Neural crest cell (in vitro differentiated cells): Measurements from ENCODE around the gene CRHBP. TPM values are rescaled to one million over a fixed set of nuclear protein-coding genes. Genes with fewer than 3 reads are reported as not detected.

ENCODE experiments used
- DNase-seq: peaks from one replicate; pipeline ENCODE4 v3.0.0; 2021; ENCODE audit warnings: low read depth, mixed read lengths, low spot score
- H3K27ac Mint-ChIP-seq: one replicate; pipeline ENCODE4 v1.8.0; 2021; ENCODE audit warnings: mild to moderate bottlenecking, mixed read lengths; ENCODE audit not compliant: unreplicated experiment
- H3K27me3 Mint-ChIP-seq: 2 replicates; pipeline ENCODE4 v1.8.0; 2021; ENCODE audit warnings: low read depth, mild to moderate bottlenecking, mixed read lengths
- H3K36me3 Mint-ChIP-seq: 2 replicates; pipeline ENCODE4 v1.8.0; 2021; ENCODE audit warnings: low read depth, mild to moderate bottlenecking, mixed read lengths
- H3K4me1 Mint-ChIP-seq: 2 replicates; pipeline ENCODE4 v1.8.0; 2021; ENCODE audit warnings: mixed read lengths
- H3K4me3 Mint-ChIP-seq: one replicate; pipeline ENCODE4 v1.8.0; 2021; ENCODE audit warnings: mild to moderate bottlenecking, mixed read lengths
- H3K9me3 Mint-ChIP-seq: 2 replicates; pipeline ENCODE4 v1.8.0; 2021; ENCODE audit warnings: mixed read lengths
- CTCF ChIP-seq: fragments of 200-600 bp; sonication (generic); conservative IDR thresholded peaks from 2 replicates; pipeline ENCODE4 v1.5.0; 2021; ENCODE audit warnings: antibody characterized with exemption, mild to moderate bottlenecking
- total RNA-seq: library from RNA; stranded (reverse); gene quantifications from 2 replicates; pipeline ENCODE4 v1.2.1, GENCODE V29; 2021

The CRHBP gene
- total RNA-seq, 1 donor from 2014 or later, result 0.21 TPM

DNA sequence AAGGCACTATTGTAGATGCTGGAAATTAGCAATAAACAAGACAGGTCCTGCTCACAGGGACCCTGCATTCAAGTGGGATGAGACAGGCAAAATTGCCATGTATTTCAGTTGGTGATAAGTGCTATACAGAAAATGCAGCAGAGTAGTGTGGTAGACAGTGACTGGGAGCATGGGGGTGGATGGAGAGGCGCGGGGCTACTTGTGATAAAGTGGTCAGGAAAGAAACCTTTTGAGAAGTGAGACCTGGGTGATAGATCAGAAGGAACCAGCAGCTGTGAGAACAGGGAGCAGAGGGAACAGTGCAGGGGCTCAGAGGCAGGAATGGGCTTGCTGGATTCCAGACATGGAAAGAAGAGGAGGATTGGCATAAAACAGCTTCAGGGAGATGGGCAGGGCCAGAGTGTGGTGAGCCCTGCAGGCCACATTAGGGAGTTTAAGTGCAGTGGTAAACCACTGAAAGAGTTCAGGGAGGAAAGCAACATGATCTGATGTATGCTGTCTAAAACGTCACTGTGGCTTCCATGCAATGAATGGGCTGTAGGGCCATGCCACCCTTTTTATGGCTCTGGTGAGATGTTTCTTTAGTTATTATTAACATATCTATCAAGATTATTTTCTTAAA, 7.3 kb downstream of the CRHBP start:
- Mint-ChIP-seq H3K27ac (no peak overlapping the region), H3K9me3 (no peaks in the 10 kb centered on the region), H3K27me3 (peaks cover 30% of the 10 kb centered on the region), H3K4me3 (no peak overlapping the region), H3K4me1 (no peaks in the 10 kb centered on the region), H3K36me3 (no peaks in the 10 kb centered on the region)
- DNase-seq, result no peak
- no peak for TF ChIP-seq CTCF

- Mint-ChIP-seq H3K27ac (no peak overlapping the region), H3K4me1 (no peaks in the 10 kb centered on the region), H3K27me3 (peaks cover 11% of the 10 kb centered on the region), H3K36me3 (no peaks in the 10 kb centered on the region), H3K4me3 (no peak overlapping the region), H3K9me3 (no peaks in the 10 kb centered on the region)
- DNase-seq, result no peak
- no peak for TF ChIP-seq CTCF
These were observed 11.2 kb downstream of the CRHBP start for GRCh38 chr5:76964060-76964459.

DNA sequence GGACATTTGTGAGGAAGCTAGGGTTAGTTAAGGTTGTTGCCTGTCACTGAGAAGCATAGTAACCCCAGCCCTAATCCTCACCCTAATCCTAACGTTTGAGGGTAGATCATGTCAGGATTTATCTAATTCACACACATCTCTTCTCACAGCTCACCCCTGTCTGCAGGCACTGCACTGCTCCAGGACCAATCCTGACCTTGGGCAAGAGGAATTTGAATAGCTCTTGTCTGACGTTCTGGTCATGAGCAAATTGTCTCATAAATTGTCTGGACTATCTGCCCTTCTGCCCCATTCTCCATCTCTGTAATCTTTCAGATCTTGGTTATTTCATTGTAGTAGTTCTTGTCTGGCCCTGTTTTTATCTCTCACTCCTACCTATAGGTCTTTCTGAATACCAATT, 18.7 kb downstream of the CRHBP start:
- H3K36me3 Mint-ChIP-seq, result no peaks in the 10 kb centered on the region

GRCh38 chr5:76972689-76973088, 19.8 kb downstream of the CRHBP start:
- TF ChIP-seq CTCF, result no peak
- Mint-ChIP-seq H3K4me1 (no peaks in the 10 kb centered on the region), H3K9me3 (no peaks in the 10 kb centered on the region), H3K27ac (no peak overlapping the region), H3K4me3 (no peak overlapping the region), H3K36me3 (no peaks in the 10 kb centered on the region), H3K27me3 (no peaks in the 10 kb centered on the region)
- no peak for DNase-seq

More for the DNA sequence above, 18.7 kb downstream of the CRHBP start:
- no peak for TF ChIP-seq CTCF
- DNase-seq, result no peak
- H3K27me3 Mint-ChIP-seq, result peaks cover 1% of the 10 kb centered on the region
- no peaks in the 10 kb centered on the region for H3K4me1 Mint-ChIP-seq
- no peak overlapping the region for H3K27ac Mint-ChIP-seq
- no peaks in the 10 kb centered on the region for H3K9me3 Mint-ChIP-seq
- no peak overlapping the region for H3K4me3 Mint-ChIP-seq

DNA sequence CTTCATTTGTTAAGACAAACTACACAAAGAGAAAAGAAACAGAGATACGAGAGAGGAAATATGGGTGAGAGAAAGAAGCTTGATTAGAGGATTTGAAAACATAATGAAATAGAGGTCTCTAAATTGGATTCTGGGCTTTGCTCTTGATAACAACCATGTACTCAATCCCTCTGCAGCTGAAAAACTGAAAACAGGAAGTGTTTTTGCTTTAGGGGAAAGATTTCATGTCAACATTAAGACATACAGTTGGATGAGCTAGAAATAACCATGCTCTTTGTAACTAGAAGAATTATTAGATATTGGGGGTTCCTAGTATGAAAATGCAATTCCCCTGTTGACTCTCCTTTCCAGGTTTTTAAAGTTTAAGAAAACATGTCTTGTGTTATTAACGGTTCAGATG, 21.9 kb downstream of the CRHBP start:
- TF ChIP-seq CTCF, result no peak
- Mint-ChIP-seq H3K4me3 (no peak overlapping the region), H3K27me3 (no peaks in the 10 kb centered on the region), H3K4me1 (no peaks in the 10 kb centered on the region), H3K9me3 (no peaks in the 10 kb centered on the region), H3K27ac (no peak overlapping the region), H3K36me3 (no peaks in the 10 kb centered on the region)
- no peak for DNase-seq

DNA sequence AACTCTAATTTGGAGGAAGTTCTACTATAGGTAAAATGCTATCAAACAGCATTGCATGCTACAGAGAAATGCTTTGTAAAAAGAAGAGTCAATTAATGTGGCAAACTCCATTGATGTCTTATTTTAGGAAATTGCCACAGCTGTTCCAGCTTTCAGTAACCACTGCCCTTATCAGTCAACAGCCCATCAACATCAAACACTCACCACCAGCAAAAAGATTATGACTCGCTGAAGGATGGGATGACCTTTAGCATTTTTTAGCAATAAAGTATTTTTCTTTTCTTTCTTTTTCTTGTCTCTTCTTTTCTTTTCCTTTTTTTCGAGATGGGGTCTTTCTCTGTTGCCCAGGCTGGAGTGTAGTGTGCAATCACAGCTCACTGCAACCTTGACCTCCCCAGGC, 26.0 kb downstream of the CRHBP start:
- peaks cover 3% of the 10 kb centered on the region for H3K36me3 Mint-ChIP-seq
- no peak for DNase-seq
- TF ChIP-seq CTCF, result no peak
- no peaks in the 10 kb centered on the region for H3K4me1 Mint-ChIP-seq
- H3K27me3 Mint-ChIP-seq, result no peaks in the 10 kb centered on the region
- no peak overlapping the region for H3K4me3 Mint-ChIP-seq
- H3K27ac Mint-ChIP-seq, result no peak overlapping the region
- peaks cover 3% of the 10 kb centered on the region for H3K9me3 Mint-ChIP-seq
